GM20000 (cell line): ENCODE data around the gene LCE1F.

Source experiments
- DNase-seq: peaks from one replicate; pipeline ENCODE4 v3.0.0; 2012; ENCODE audit warnings: low spot score
- CTCF ChIP-seq: IDR thresholded peaks from 2 replicates; pipeline ENCODE4 v1.5.1; 2012; ENCODE audit warnings: mild to moderate bottlenecking, control low read depth; ENCODE audit errors: extremely low read depth, missing control alignments

LCE1F gene

GRCh38 chr1:152776361-152776760 lies 1.4 kb downstream of the LCE1F start:
- TF ChIP-seq CTCF, result no peak
- no peak for DNase-seq

- peak; percentile 59 for DNase-seq
- peak; percentile 18 for TF ChIP-seq CTCF
Observed at GRCh38 chr1:152777510-152778137, 2.7 kb downstream of the LCE1F start.

GRCh38 chr1:152783095-152783494 lies 8.2 kb downstream of the LCE1F start:
- no peak for TF ChIP-seq CTCF
- DNase-seq, result no peak

- TF ChIP-seq CTCF, result no peak
- no peak for DNase-seq
Observed at GRCh38 chr1:152786077-152786476, 11.1 kb downstream of the LCE1F start, which contains the start of gene LCE1E. TSS of gene LCE1E (plus strand) at chr1:152786257. CDS start at chr1:152787300, 1,043 bp downstream.

- no peak for DNase-seq
- TF ChIP-seq CTCF, result no peak
Observed at GRCh38 chr1:152795686-152796085, 20.7 kb downstream of the LCE1F start.

- TF ChIP-seq CTCF, result no peak
- DNase-seq, result no peak
Observed at GRCh38 chr1:152796421-152796820, 21.5 kb downstream of the LCE1F start, which contains the start of gene LCE1D. TSS of gene LCE1D (plus strand) at chr1:152796721. CDS start at chr1:152797795, 1,074 bp downstream.

- TF ChIP-seq CTCF, result no peak
- no peak for DNase-seq
Observed at GRCh38 chr1:152801333-152801732, 26.4 kb downstream of the LCE1F start.
